Lung microvascular endothelial cell (primary cell): ENCODE measurements around the gene JAZF1. TPM values are rescaled to one million over a fixed set of nuclear protein-coding genes. Genes with fewer than 3 reads are reported as not detected.

Experiments
- DNase-seq, 2 donors: peaks; one replicate each; pipeline versions ENCODE4 v3.0.0 to v3.0.0-alpha.2; 2010; ENCODE audit warnings: low read depth in 2 of 2
- total RNA-seq: library from RNA; depleted of rRNA; stranded (reverse); fragments of >200 nt; gene quantifications from 2 replicates; pipeline ENCODE4 v1.2.1, GENCODE V29; 2014

The JAZF1 gene
- total RNA-seq, 1 donor from 2014 or later = 1.4 TPM

GRCh38 chr7:28075674-28076358 is 104.8 kb downstream of the JAZF1 start:
- no peak for DNase-seq

DNA sequence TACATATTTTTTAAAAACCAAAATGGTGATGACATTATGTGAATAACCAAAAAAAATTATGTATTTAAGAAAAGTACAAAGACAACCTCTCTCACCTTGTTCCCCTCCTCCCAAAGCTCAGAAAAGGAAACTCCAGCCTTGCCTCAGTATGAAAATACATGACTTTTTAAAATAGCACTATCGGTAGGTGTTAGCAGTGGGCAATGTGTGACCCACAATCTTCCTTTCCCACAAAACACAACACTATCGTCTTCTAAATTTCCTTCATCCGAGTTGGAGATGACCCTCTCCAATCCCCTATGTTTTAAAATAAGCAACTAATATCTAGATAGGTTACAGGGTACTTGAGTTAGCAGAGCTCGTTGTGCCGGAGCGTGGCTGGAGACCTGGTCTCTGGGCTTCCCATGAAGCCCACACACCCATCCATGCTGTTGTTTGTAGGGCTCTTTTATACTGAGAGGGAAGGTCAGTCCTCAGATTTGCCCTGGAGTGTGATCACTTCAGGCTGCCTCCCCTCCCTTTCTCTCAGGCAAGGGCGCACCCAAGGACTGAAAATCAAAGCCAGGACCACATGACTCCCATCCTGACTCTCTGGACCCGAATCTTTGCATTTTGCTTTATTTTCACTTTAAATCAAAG is 107.6 kb downstream of the JAZF1 start:
- no peak for DNase-seq

DNA sequence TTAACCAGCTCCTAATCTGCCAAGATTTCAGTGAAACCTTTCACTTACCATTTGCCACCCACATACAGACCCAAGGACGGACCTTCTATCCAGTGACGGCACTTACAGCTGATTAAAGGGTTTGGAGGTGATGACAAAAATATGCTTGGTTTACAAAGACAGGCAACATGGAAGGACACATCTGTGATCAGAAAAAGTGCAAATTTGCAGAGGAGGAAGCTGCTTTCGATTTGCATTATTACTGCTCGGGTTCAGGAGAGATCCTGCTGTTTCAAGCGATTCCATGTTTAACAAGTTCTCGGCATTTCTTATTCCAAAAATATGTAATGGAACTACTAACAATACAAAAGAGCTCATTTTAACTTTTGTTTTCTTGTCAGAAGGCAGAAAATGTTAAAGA is 109.0 kb downstream of the JAZF1 start:
- DNase-seq = no peak

- DNase-seq = no peak
Measured at GRCh38 chr7:28070297-28071055, 110.1 kb downstream of the JAZF1 start.

GRCh38 chr7:28069807-28070206 is 110.8 kb downstream of the JAZF1 start:
- DNase-seq = no peak

GRCh38 chr7:28069388-28069787 is 111.2 kb downstream of the JAZF1 start:
- no peak for DNase-seq

DNA sequence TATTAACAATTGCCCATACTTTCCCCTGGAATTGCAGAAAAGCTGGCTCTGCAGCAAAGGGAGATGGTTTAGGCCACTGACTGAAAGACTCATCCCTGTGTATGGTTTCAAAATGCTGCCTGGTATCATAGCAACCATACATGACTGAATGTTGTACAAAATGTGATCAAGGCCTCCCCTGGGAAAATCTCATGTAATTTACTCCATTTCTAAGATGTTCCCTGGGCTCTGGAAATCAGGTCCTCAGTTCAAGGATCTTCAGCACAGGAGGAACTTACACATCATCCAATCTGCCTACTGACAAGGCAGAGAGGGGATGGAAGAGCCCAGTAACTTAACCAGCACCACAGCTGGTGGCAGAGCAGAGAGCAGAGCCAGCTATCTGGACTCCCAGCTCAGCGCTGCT is 111.8 kb downstream of the JAZF1 start:
- peak in 1 of 2 donors; percentile 16 for DNase-seq

DNA sequence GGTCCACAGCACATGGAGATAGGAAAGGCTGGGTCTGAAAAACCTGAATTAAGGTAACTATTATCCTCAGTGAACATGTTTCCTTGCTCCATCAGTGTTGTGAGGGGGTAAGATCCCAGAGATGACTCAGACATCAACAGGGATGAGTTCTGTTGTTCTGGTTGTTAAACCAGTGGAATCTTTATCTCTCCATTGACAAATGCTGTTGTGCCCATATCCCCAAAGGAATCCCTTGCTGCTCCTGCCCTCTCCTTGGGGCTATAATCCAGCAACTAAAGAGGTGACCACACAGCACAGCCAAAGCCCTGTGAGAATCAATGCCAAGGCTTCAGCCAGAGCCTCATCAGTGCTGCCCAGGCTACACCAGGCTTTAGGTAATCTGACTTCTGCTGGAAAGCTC is 113.4 kb downstream of the JAZF1 start:
- no peak for DNase-seq

DNA sequence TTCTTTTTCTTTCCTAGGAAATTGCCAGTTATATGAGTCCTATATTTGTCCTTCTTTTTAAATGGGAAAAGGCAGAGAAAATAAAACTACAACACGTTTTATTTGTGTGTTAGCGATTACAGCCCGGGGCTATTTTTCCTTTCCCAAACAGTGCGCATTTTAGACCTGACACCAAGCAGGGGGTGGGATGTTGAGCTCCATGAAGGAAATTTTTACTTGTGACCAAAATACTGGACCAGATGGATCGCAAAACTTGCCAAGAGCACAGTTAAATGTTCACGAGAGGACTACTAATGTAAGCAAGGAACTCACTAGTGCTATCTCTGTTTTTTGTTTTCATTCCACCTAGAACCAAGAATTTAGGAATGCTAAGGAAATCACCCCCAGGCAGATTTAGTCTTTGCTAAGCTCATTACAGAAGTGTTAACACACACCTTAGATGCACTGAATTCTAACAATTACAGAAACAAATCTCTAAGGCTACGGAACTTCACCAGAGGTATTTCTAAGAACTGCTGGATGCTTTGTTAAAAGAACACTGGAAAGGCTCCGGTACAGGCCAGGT is 114.8 kb downstream of the JAZF1 start:
- DNase-seq = no peak

- no peak for DNase-seq
Measured at GRCh38 chr7:28065308-28065707, 115.3 kb downstream of the JAZF1 start.

GRCh38 chr7:28064437-28064836 is 116.2 kb downstream of the JAZF1 start:
- DNase-seq = no peak

- peak; percentile 52 to 64 for DNase-seq
Measured at GRCh38 chr7:28062197-28062991, 118.2 kb downstream of the JAZF1 start.

DNA sequence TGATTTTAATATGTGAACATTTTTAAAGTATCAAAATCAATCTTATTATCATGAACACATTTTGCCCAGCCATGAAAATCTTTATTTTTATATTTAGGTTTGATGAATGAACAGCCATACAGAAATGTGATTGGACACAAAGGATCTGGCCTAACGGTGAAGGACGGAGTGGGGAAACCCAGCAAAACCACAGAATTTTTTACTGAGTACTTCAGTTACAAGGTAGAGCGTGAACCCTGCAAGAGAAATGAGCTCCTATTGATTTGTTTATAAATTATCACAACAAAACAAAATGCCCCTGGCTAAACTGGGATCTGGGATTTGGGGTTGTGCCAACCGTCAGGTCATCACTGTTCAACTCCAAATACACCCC is 118.8 kb downstream of the JAZF1 start:
- no peak for DNase-seq

DNA sequence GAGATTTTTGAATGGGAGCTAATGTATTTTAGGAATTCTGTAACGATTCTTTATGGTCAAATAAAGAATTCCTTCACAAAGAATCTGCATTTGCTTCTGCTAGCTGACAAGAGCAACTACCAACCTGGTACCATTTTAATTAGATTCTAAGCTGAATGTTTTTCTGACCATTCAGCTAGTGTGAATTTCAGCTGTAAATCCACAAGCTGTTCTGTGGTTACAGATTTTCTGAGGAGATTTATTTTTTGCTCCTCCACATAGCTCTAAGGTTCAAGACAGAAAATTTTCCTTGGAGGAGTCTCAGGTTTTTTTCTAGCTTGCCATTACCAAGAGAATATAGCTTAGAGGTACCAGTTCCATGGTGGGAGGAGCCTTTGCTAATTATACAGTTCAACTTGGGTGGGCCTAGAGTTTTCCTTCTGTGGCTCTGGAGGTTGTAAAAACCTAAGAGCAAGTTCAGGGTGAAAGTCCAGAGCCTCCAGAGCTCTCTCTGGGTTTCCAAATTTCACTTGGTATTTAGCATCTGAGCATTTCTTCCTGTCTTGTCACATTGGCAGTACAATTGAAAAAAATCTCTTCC is 120.1 kb downstream of the JAZF1 start:
- no peak for DNase-seq

GRCh38 chr7:28055161-28055544 is 125.4 kb downstream of the JAZF1 start:
- DNase-seq = no peak

- DNase-seq = peak; percentile 57 to 73
Measured at GRCh38 chr7:28054531-28055160, 125.9 kb downstream of the JAZF1 start.

DNA sequence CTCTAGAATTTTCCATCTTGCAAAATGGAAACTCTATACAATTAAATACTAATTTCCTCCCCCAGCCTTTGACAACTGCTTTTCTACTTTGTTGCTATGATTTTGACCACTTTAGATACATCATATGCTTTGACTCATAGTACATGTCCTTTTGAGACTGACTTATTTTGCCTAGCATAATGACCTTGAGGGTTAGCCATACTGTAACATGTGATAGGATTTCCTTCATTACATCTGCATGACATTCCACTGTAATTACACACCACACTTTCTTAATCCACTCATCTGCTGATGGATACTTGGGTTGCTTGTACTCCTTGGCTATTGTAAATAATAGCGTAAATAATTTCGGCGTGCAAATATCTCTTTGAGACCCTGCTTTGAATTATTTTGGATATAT is 127.7 kb downstream of the JAZF1 start:
- DNase-seq = peak in 1 of 2 donors; percentile 87

DNA sequence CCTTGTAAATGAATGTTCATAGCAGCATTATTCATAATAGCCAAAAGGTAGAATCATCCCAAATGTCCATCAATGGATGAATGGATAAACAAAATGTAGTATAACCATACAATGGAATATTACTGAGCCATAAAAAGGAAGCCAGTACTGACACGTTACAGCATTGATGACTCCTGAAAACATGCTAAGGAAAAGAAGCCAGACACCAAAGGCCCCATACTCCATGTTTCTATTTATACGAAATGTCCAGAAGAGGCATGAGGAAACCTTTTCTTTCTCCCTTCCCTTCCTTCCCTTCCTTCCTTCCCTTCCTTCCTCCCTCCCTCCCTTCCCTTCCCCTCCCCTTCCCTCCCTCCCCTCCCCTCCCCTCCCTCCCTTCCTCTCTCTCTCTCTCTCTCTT is 131.9 kb downstream of the JAZF1 start:
- DNase-seq = no peak

DNA sequence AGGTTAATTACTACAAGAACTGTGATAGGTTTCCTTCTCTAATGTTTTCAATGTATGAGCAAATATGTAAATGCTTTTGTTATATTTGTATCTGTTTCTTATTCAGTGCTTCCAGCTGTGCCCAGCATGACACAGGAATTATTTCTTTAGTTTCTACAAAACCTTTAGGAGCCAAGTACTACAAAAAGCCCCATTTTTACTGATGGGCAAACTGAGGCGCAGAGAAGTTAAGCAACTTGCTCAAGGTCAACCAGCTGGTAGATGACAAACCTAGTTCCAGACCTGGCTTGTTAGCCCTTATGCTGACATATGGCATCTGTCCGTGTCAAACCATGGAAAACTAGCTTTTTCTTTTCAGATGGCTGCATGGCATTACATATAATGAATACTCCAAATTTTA is 134.6 kb downstream of the JAZF1 start:
- no peak for DNase-seq

- no peak for DNase-seq
Measured at GRCh38 chr7:28045592-28045991, 135.0 kb downstream of the JAZF1 start.

- no peak for DNase-seq
Measured at GRCh38 chr7:28044825-28045224, 135.8 kb downstream of the JAZF1 start.
